Measurements from ENCODE around the gene CNOT6L. TPM values are rescaled to one million over a fixed set of nuclear protein-coding genes. Genes with fewer than 3 reads are reported as not detected.

The CNOT6L gene
- total RNA-seq, 4 donors from 2014 or later: 10.0 to 21.1 (median 13.1) TPM

DNA sequence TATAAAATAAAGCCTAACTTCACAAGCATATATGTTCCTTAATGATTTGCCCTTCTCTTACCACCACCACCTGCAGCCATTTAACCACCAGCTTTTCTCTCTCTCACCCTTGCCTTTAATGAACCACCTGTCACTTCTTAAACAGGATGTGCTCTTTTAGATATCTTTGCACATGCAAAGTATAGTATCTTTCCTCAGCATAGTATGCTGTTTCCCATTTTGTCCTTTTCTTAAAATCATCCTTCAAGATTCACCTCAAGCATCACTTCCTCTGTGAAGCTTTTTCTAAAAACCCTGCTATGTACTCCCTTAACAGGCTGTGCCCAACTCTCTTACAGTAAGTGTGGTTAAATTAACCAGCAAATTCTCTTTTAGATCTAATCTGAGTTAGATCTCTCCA is 8.2 kb upstream of the CNOT6L start:
- Histone ChIP-seq H3K27me3 (no peaks in the 10 kb centered on the region), H3K27ac (no peak overlapping the region), H3K9me3 (no peaks in the 10 kb centered on the region), H3K4me3 (no peak overlapping the region), H3K4me1 (no peaks in the 10 kb centered on the region), H3K36me3 (no peaks in the 10 kb centered on the region)
- no peak for DNase-seq
- ATAC-seq: no peak
- in situ Hi-C loops (cut with MboI; ENCODE audit: low sequenced_read_pairs in 4 of 4): no loop called here
- TF ChIP-seq, protein P1, sequence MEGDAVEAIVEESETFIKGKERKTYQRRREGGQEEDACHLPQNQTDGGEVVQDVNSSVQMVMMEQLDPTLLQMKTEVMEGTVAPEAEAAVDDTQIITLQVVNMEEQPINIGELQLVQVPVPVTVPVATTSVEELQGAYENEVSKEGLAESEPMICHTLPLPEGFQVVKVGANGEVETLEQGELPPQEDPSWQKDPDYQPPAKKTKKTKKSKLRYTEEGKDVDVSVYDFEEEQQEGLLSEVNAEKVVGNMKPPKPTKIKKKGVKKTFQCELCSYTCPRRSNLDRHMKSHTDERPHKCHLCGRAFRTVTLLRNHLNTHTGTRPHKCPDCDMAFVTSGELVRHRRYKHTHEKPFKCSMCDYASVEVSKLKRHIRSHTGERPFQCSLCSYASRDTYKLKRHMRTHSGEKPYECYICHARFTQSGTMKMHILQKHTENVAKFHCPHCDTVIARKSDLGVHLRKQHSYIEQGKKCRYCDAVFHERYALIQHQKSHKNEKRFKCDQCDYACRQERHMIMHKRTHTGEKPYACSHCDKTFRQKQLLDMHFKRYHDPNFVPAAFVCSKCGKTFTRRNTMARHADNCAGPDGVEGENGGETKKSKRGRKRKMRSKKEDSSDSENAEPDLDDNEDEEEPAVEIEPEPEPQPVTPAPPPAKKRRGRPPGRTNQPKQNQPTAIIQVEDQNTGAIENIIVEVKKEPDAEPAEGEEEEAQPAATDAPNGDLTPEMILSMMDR (IDR thresholded peaks at IDR 0.05 in 4 of 5, conservative IDR thresholded peaks at IDR 0.05 in 1 of 5): no peak
- TF ChIP-seq POLR2A (IDR thresholded peaks at IDR 0.05): no peak
- intact Hi-C loops (cut with DNase I; ENCODE audit: low total_unique reads): no loop called here

DNA sequence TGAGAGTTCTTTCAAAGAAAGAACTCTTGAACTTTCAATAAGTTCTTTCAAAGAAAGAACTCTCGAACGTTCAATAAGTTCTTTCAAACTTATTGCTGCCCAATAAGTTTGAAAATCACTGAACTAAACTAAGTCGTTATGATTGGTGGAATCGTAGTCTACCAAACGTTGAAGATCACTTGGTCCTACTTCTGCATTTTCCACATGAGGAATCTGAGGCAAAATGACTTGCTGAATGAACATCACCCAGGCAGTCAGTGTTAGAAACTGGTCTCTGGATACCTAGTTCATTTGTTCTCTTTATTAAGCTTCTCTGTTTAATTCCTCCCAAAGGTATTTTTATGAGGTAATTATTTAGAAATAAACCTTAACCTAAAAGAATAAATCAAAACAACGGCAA is 7.1 kb upstream of the CNOT6L start:
- in situ Hi-C loops (cut with MboI; ENCODE audit: low sequenced_read_pairs in 4 of 4) (no loop called here), intact Hi-C loops (cut with DNase I; ENCODE audit: low total_unique reads) (no loop called here)
- DNase-seq (no peak), ATAC-seq (no peak)
- no peaks in the 10 kb centered on the region for H3K27me3 ChIP-seq
- TF ChIP-seq, protein P1 (IDR thresholded peaks at IDR 0.05 in 4 of 5, conservative IDR thresholded peaks at IDR 0.05 in 1 of 5): no peak
- TF ChIP-seq POLR2A (IDR thresholded peaks at IDR 0.05): no peak
- H3K36me3 ChIP-seq: no peaks in the 10 kb centered on the region
- peaks cover 6 to 10% of the 10 kb centered on the region in 2 donors for H3K4me1 ChIP-seq
- no peak overlapping the region for H3K4me3 ChIP-seq
- no peaks in the 10 kb centered on the region for H3K9me3 ChIP-seq
- H3K27ac ChIP-seq: no peak overlapping the region

DNA sequence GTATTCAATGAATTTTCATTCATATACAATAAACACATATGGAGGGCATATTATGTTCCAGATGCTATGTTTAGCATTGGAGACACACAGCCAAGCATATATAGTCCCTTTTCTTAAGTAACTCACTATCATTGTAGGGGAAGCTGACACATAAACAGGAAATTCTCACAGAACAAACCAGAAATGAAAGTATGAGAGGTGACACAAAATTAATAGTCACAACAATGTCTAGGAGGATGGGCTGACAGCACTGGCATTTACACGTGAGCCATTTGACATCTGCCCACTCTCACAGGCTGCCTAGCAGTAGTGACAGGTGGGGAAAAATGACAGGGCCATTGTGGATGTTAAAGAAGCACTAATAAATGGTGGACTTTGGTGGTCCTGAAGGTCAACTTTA is 2.6 kb upstream of the CNOT6L start:
- Histone ChIP-seq H3K36me3 (no peaks in the 10 kb centered on the region), H3K4me3 (peak overlapping the region in 2 of 4 donors; percentile 80 to 90)

DNA sequence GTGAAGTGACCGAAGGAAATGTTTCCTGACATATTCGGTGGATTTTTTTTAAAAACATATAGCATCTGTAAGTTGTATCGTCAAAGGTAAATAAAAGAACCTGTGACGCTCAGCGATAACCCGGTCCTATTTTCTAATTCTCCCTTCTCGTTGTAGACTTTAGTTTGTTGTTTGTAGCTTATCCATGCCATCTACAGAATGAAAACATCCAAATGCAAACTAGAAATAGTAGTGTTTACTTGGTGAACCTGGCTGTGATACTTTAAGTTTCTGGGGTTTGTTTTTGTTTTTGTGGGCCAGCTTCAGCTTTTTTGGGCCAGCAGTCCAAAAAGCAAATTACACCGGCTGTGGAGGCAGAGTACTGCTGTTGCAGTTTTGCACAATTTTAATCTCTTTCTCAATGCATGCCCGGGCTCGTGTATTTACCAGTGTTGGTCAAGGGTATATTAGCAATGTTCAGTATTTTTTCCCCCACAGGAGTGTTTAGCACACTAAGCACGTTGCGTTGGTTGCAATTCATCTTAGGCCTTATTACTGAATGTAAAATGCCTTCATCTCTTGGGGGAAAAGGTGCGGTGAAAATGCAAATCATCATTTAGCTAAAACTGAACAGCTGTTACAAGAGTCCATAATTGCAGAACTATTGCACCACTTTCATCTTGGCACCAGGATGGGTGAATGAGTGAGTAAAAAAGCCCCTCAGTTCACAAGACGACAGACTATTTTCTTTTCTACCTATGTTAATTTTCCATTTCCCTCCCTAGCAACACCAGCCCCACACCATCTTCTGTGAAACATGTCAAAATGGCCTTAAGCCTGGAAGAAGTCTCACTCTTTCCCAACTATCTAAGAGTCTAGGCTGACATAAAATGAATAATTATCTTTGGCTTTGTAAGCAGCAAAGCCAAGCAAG is 1.7 kb upstream of the CNOT6L start:
- intact Hi-C loops (cut with DNase I; ENCODE audit: low total_unique reads) (loop anchor here (1.0 to 5.0 kb wide), 2 partner anchors 41 to 956 kb away; partner anchors contain the start of genes BMP2K and MRPL1), in situ Hi-C loops (cut with MboI; ENCODE audit: low sequenced_read_pairs in 4 of 4) (no loop called here)
- no peaks in the 10 kb centered on the region for H3K9me3 ChIP-seq
- H3K4me1 ChIP-seq: peaks cover 31 to 34% of the 10 kb centered on the region in 2 donors
- no peak for TF ChIP-seq POLR2A (IDR thresholded peaks at IDR 0.05)
- TF ChIP-seq, protein P1 (IDR thresholded peaks at IDR 0.05 in 4 of 5, conservative IDR thresholded peaks at IDR 0.05 in 1 of 5): no peak
- ATAC-seq: no peak
- H3K27me3 ChIP-seq: no peaks in the 10 kb centered on the region
- peak overlapping the region; percentile 91 to 100 (median 98) for H3K27ac ChIP-seq
- no peak for DNase-seq
- H3K4me3 ChIP-seq: peak overlapping the region; percentile 80 to 97 (median 92)
- no peaks in the 10 kb centered on the region for H3K36me3 ChIP-seq

More for the DNA sequence above, 2.6 kb upstream of the CNOT6L start:
- ATAC-seq (no peak), DNase-seq (no peak)
- in situ Hi-C loops (cut with MboI; ENCODE audit: low sequenced_read_pairs in 4 of 4): no loop called here
- TF ChIP-seq POLR2A (IDR thresholded peaks at IDR 0.05): no peak
- TF ChIP-seq, protein P1 (IDR thresholded peaks at IDR 0.05 in 4 of 5, conservative IDR thresholded peaks at IDR 0.05 in 1 of 5): no peak
- H3K27me3 ChIP-seq: no peaks in the 10 kb centered on the region
- intact Hi-C loops (cut with DNase I; ENCODE audit: low total_unique reads): loop anchor here (5.0 kb wide), 1 partner anchor 956 kb away; the partner anchor contains the start of gene BMP2K
- H3K9me3 ChIP-seq: no peaks in the 10 kb centered on the region
- peak overlapping the region; percentile 91 to 100 (median 98) for H3K27ac ChIP-seq
- peaks cover 23 to 27% of the 10 kb centered on the region in 2 donors for H3K4me1 ChIP-seq
